ENCODE data around the gene FOXI1.

FOXI1 gene

GRCh38 chr5:170149206-170149515 is 43.5 kb downstream of the FOXI1 start:
- Histone ChIP-seq H3K27ac (ENCODE audit: low read length) (no peak overlapping the region), H3K27me3 (ENCODE audit: control insufficient read depth, insufficient read depth, low read length) (no peaks in the 10 kb centered on the region), H3K36me3 (ENCODE audit: control insufficient read depth, insufficient read depth, low read length) (no peaks in the 10 kb centered on the region), H3K4me1 (ENCODE audit: control insufficient read depth, insufficient read depth, low read length) (0 out of 2 replicates have a peak, but pooled peaks cover 2% of the 10 kb centered on the region), H3K4me3 (ENCODE audit: low read length) (no peak overlapping the region), H3K9me3 (ENCODE audit: control insufficient read depth, insufficient read depth, low read length) (no peaks in the 10 kb centered on the region)
- WGBS (ENCODE audit: insufficient coverage, insufficient read length) = no CpG with 5 or more reads among the region's 7 CpGs
- DNase-seq (ENCODE audit: low read depth, low spot score) = no peak

DNA sequence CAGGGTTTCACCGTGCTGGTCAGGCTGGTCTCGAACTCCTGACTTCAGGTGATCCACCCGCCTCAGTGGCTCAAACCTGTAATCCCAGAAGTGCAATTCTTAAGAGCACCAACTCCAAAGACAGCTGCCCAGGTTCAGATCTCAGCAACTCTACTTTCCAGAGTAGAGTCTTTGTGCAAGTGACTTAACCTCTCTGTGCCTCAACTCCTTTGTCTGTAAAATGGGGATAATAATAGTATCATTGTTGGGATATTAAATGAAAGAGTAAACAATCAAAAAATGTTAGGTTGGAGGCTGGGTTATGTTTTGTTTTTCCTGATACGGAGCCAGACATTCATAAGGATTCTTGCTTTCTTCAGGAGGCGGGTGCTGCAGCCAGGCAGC is 45.0 kb downstream of the FOXI1 start:
- no peak for DNase-seq (ENCODE audit: low read depth, low spot score)
- Histone ChIP-seq H3K27ac (ENCODE audit: low read length) (no peak overlapping the region), H3K27me3 (ENCODE audit: control insufficient read depth, insufficient read depth, low read length) (no peaks in the 10 kb centered on the region), H3K4me3 (ENCODE audit: low read length) (no peak overlapping the region), H3K4me1 (ENCODE audit: control insufficient read depth, insufficient read depth, low read length) (peaks cover 4% of the 10 kb centered on the region), H3K9me3 (ENCODE audit: control insufficient read depth, insufficient read depth, low read length) (no peaks in the 10 kb centered on the region), H3K36me3 (ENCODE audit: control insufficient read depth, insufficient read depth, low read length) (no peaks in the 10 kb centered on the region)
- WGBS (ENCODE audit: insufficient coverage, insufficient read length) = no CpG with 5 or more reads among the region's 5 CpGs

- H3K4me3 ChIP-seq (ENCODE audit: low read length) = no peak overlapping the region
Observed at GRCh38 chr5:170151097-170151831, 45.6 kb downstream of the FOXI1 start.

GRCh38 chr5:170152767-170153166 is 47.1 kb downstream of the FOXI1 start:
- Histone ChIP-seq H3K27ac (ENCODE audit: low read length) (no peak overlapping the region), H3K27me3 (ENCODE audit: control insufficient read depth, insufficient read depth, low read length) (no peaks in the 10 kb centered on the region), H3K9me3 (ENCODE audit: control insufficient read depth, insufficient read depth, low read length) (no peaks in the 10 kb centered on the region), H3K4me1 (ENCODE audit: control insufficient read depth, insufficient read depth, low read length) (peaks cover 4% of the 10 kb centered on the region), H3K4me3 (ENCODE audit: low read length) (no peak overlapping the region), H3K36me3 (ENCODE audit: control insufficient read depth, insufficient read depth, low read length) (no peaks in the 10 kb centered on the region)
- WGBS (ENCODE audit: insufficient coverage, insufficient read length) = no CpG with 5 or more reads among the region's 3 CpGs
- no peak for DNase-seq (ENCODE audit: low read depth, low spot score)

More at GRCh38 chr5:170151097-170151831, 45.6 kb downstream of the FOXI1 start:
- peaks cover 4% of the 10 kb centered on the region for H3K4me1 ChIP-seq (ENCODE audit: control insufficient read depth, insufficient read depth, low read length)
- WGBS (ENCODE audit: insufficient coverage, insufficient read length) = no CpG with 5 or more reads among the region's 7 CpGs
- no peaks in the 10 kb centered on the region for H3K36me3 ChIP-seq (ENCODE audit: control insufficient read depth, insufficient read depth, low read length)
- no peaks in the 10 kb centered on the region for H3K9me3 ChIP-seq (ENCODE audit: control insufficient read depth, insufficient read depth, low read length)
- DNase-seq (ENCODE audit: low read depth, low spot score) = no peak
- no peak overlapping the region for H3K27ac ChIP-seq (ENCODE audit: low read length)
- H3K27me3 ChIP-seq (ENCODE audit: control insufficient read depth, insufficient read depth, low read length) = no peaks in the 10 kb centered on the region

GRCh38 chr5:170154297-170154696 is 48.6 kb downstream of the FOXI1 start:
- DNase-seq (ENCODE audit: low read depth, low spot score) = no peak
- no peaks in the 10 kb centered on the region for H3K9me3 ChIP-seq (ENCODE audit: control insufficient read depth, insufficient read depth, low read length)
- H3K4me3 ChIP-seq (ENCODE audit: low read length) = no peak overlapping the region
- no peaks in the 10 kb centered on the region for H3K27me3 ChIP-seq (ENCODE audit: control insufficient read depth, insufficient read depth, low read length)
- no peak overlapping the region for H3K27ac ChIP-seq (ENCODE audit: low read length)
- no CpG with 5 or more reads among the region's 4 CpGs for WGBS (ENCODE audit: insufficient coverage, insufficient read length)
- H3K4me1 ChIP-seq (ENCODE audit: control insufficient read depth, insufficient read depth, low read length) = peaks cover 4% of the 10 kb centered on the region
- no peaks in the 10 kb centered on the region for H3K36me3 ChIP-seq (ENCODE audit: control insufficient read depth, insufficient read depth, low read length)

DNA sequence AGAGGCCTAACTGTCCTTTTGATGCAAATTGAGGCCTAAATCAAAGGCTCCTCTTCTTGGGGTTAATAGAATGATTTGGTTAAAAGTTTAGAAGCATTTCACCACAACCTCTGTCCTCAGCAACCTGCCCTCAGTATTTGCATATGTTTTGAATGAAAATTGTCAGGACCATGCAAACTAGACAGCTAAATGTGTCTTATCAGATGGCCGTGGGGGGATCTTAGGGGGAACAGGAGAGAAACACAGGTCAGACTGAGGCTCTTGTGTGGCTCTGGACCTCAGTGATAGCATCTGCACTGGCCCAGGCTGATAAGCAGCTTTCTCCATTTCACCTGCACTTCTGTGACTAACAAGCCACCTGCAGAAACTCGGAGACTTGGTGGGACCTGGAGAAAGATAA is 49.0 kb downstream of the FOXI1 start:
- no peak overlapping the region for H3K27ac ChIP-seq (ENCODE audit: low read length)
- WGBS (ENCODE audit: insufficient coverage, insufficient read length) = no CpG with 5 or more reads among the region's 2 CpGs
- DNase-seq (ENCODE audit: low read depth, low spot score) = no peak

DNA sequence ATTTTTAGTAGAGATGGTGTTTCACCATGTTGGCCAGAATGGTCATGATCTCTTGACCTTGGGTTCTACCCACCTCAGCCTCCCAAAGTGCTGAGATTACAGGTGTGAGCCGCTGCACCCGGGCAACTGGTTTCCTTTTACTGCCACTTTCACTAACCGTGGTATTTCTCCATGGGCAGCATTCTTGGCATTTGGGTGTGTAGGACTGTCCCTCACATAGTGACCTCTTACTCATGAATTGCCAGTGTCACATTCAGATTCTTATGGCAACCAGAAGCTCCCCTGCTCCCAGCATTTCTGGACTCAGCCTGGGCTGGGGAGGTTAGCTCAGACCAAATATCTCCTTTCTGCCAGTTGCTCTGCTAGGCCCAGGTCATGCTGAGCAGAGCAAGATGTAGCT is 50.1 kb downstream of the FOXI1 start:
- no peaks in the 10 kb centered on the region for H3K27me3 ChIP-seq (ENCODE audit: control insufficient read depth, insufficient read depth, low read length)
- no peak overlapping the region for H3K4me3 ChIP-seq (ENCODE audit: low read length)
- WGBS (ENCODE audit: insufficient coverage, insufficient read length) = no CpG with 5 or more reads among the region's 3 CpGs
- H3K9me3 ChIP-seq (ENCODE audit: control insufficient read depth, insufficient read depth, low read length) = no peaks in the 10 kb centered on the region
- no peaks in the 10 kb centered on the region for H3K36me3 ChIP-seq (ENCODE audit: control insufficient read depth, insufficient read depth, low read length)
- H3K27ac ChIP-seq (ENCODE audit: low read length) = no peak overlapping the region
- peaks cover 4% of the 10 kb centered on the region for H3K4me1 ChIP-seq (ENCODE audit: control insufficient read depth, insufficient read depth, low read length)
- no peak for DNase-seq (ENCODE audit: low read depth, low spot score)

More for the DNA sequence above, 49.0 kb downstream of the FOXI1 start:
- Histone ChIP-seq H3K36me3 (ENCODE audit: control insufficient read depth, insufficient read depth, low read length) (no peaks in the 10 kb centered on the region), H3K9me3 (ENCODE audit: control insufficient read depth, insufficient read depth, low read length) (no peaks in the 10 kb centered on the region), H3K4me3 (ENCODE audit: low read length) (no peak overlapping the region), H3K27me3 (ENCODE audit: control insufficient read depth, insufficient read depth, low read length) (no peaks in the 10 kb centered on the region), H3K4me1 (ENCODE audit: control insufficient read depth, insufficient read depth, low read length) (peaks cover 4% of the 10 kb centered on the region)

GRCh38 chr5:170159101-170159698 is 53.5 kb downstream of the FOXI1 start:
- Histone ChIP-seq H3K27me3 (ENCODE audit: control insufficient read depth, insufficient read depth, low read length) (no peaks in the 10 kb centered on the region), H3K27ac (ENCODE audit: low read length) (no peak overlapping the region), H3K4me1 (ENCODE audit: control insufficient read depth, insufficient read depth, low read length) (peaks cover 2% of the 10 kb centered on the region), H3K4me3 (ENCODE audit: low read length) (no peak overlapping the region), H3K9me3 (ENCODE audit: control insufficient read depth, insufficient read depth, low read length) (no peaks in the 10 kb centered on the region), H3K36me3 (ENCODE audit: control insufficient read depth, insufficient read depth, low read length) (no peaks in the 10 kb centered on the region)
- no peak for DNase-seq (ENCODE audit: low read depth, low spot score)
- no CpG with 5 or more reads among the region's 5 CpGs for WGBS (ENCODE audit: insufficient coverage, insufficient read length)
